Occipital lobe (tissue), 2 donors: Measurements from ENCODE around the gene KRTAP10-9. TPM values are rescaled to one million over a fixed set of nuclear protein-coding genes. Genes with fewer than 3 reads are reported as not detected.
"Not testable (repeated sequence)": the region's sequence is repeated elsewhere in the genome, so short reads cannot be mapped to it uniquely, and the experiment has no call there.

ENCODE experiments used
- DNase-seq: peaks from one replicate; lab custom pipeline; 2025; lab: John Stamatoyannopoulos, UW
- total RNA-seq: library from RNA; depleted of rRNA; stranded (reverse); fragments of >200 nt; gene quantifications from one replicate; pipeline ENCODE4 v1.2.3, GENCODE V29; 2014

The KRTAP10-9 gene
- total RNA-seq, 1 donor from 2014 or later, result not detected

- DNase-seq, result no peak
Observed at GRCh38 chr21:44658913-44659595, 32.2 kb downstream of the KRTAP10-9 start.

DNA sequence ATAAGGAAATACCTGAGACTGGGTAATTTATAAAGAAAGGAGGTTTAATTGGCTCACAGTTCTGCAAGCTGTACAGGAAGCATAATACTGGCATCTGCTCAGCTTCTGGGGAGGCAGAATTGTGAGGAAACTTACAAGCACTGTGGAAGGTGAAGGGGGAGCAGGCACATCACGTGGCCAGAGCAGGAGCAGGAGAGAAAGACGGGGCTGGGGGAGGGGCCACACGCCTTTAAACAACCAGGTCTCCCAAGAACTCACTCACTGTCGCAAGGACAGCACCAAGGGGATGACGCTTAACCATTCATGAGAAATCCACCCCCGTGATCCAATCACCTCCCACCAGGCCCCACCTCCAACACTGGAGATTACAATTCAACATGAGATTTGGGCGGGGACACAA lies 34.7 kb downstream of the KRTAP10-9 start:
- not testable (repeated sequence) for DNase-seq

DNA sequence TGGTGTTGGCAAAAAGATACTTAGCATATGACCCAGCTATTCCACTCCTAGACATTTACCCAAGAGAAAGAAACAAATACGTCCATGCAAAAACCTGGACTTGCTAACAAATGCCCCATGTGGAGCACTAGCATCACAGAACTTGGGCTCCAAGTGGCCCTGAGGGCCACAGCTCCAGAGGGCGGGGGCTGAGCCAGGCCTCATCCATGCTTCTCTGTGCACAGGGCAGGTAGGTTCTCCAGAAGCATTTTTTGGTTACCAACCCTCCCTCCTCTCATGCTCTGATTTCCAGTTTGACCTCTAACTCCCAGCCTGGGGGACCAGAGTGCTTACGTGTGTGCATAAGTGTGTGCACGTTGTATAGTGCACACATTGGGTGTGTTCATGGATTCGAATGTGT lies 37.8 kb downstream of the KRTAP10-9 start:
- no peak for DNase-seq

- no peak for DNase-seq
Observed at GRCh38 chr21:44666401-44667320, 39.8 kb downstream of the KRTAP10-9 start, which contains the start of gene KRTAP12-2. KRTAP12-2 (minus strand) TSS chr21:44666927; CDS start chr21:44666886, 41 bp downstream.

DNA sequence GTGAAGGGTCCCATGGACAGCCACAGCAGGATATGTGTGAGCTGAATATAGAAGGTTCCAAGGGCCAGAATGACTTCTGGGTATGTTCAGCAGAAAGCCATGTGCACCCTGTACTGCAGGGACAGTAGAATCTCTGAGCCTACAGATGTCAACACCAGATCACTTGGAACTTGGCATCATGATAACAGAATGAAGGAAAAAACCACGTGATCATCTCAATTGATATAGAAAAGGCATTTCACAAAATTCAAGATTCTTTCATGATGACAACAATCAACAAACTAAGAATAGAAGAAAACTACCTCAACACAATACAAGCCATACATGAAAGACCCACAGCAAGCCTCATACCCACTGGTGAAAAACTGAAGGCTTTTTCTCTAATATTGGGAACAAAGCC lies 40.7 kb downstream of the KRTAP10-9 start:
- no peak for DNase-seq

- DNase-seq, result no peak
Observed at GRCh38 chr21:44670642-44671432, 43.9 kb downstream of the KRTAP10-9 start.

DNA sequence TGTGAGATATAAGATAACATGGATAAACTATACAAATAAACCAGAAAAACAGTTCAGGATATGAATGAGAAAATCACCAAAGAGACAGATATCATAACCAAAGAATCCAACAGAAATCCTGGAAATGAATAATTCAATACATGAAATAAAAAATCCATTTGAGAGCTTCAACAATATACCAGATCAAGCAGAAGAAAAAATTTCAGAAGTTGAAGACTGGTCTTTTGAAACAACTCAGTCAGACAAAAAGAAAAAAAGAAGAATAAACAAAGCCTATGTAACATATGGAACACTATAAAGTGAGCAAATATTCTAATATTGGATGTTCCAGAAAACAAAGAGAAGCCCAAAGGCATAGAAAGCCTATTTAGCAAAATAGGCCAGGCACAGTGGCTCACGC lies 45.0 kb downstream of the KRTAP10-9 start:
- DNase-seq, result no peak

- no peak for DNase-seq
Observed at GRCh38 chr21:44677881-44678280, 51.0 kb downstream of the KRTAP10-9 start.

Other genes with a start within 250 kb of the KRTAP10-9 start
- 4.8 TPM for gene LRRC3, start 171.6 kb upstream of the KRTAP10-9 start, total RNA-seq
- gene KRTAP10-1, start 86.9 kb upstream of the KRTAP10-9 start, total RNA-seq, result not detected
- gene KRTAP10-2, start 75.6 kb upstream of the KRTAP10-9 start, total RNA-seq, result not detected
- gene KRTAP10-3, start 68.3 kb upstream of the KRTAP10-9 start, total RNA-seq, result not detected
- not detected for gene KRTAP10-4, start 53.4 kb upstream of the KRTAP10-9 start, total RNA-seq
- not detected for gene KRTAP10-5, start 46.5 kb upstream of the KRTAP10-9 start, total RNA-seq
- not detected for gene KRTAP10-6, start 34.6 kb upstream of the KRTAP10-9 start, total RNA-seq
- not detected for gene KRTAP10-7, start 26.5 kb upstream of the KRTAP10-9 start, total RNA-seq
- not detected for gene KRTAP10-8, start 15.0 kb upstream of the KRTAP10-9 start, total RNA-seq
- gene KRTAP10-10, start 10.3 kb downstream of the KRTAP10-9 start, total RNA-seq, result not detected
- gene KRTAP10-11, start 19.3 kb downstream of the KRTAP10-9 start, total RNA-seq, result not detected
- not detected for gene KRTAP12-4, start 27.6 kb downstream of the KRTAP10-9 start, total RNA-seq
- gene KRTAP12-3, start 30.8 kb downstream of the KRTAP10-9 start, total RNA-seq, result not detected
- not detected for gene KRTAP12-2, start 39.8 kb downstream of the KRTAP10-9 start, total RNA-seq
- not detected for gene KRTAP12-1, start 55.1 kb downstream of the KRTAP10-9 start, total RNA-seq
- gene KRTAP10-12, start 70.1 kb downstream of the KRTAP10-9 start, total RNA-seq, result not detected
- not detected for gene TSPEAR, start 84.5 kb downstream of the KRTAP10-9 start, total RNA-seq
- 61.8 TPM for gene UBE2G2, start 174.7 kb downstream of the KRTAP10-9 start, total RNA-seq
- gene SUMO3, start 191.0 kb downstream of the KRTAP10-9 start, total RNA-seq, result 46.3 TPM
- 82.4 TPM for gene PTTG1IP, start 246.6 kb downstream of the KRTAP10-9 start, total RNA-seq